NB4 (cell line): ENCODE measurements around the gene TACR3.
"Not testable (repeated sequence)": the region's sequence is repeated elsewhere in the genome, so short reads cannot be mapped to it uniquely, and the experiment has no call there.

Source experiments
- DNase-seq: peaks from one replicate; pipeline ENCODE4 v3.0.0; 2010; ENCODE audit warnings: low read depth
- H3K4me3 ChIP-seq: one replicate; pipeline ENCODE4 v1.5.1; 2011; ENCODE audit warnings: mild to moderate bottlenecking, low read depth, low read length, moderate library complexity
- MAX ChIP-seq: IDR thresholded peaks from 2 replicates; pipeline ENCODE4 v1.6.1; 2011; ENCODE audit warnings: low read depth, low read length
- MYC ChIP-seq: IDR thresholded peaks from 2 replicates; pipeline ENCODE4 v1.6.1; 2011; ENCODE audit warnings: low read depth, low read length
- POLR2A ChIP-seq: IDR thresholded peaks from 2 replicates; pipeline ENCODE4 v1.6.1; 2011; ENCODE audit warnings: mild to moderate bottlenecking; ENCODE audit not compliant: insufficient read length; ENCODE audit errors: extremely low read depth
- TF ChIP-seq, protein P1 (sequence below): IDR thresholded peaks from one replicate; pipeline ENCODE4 v1.5.1; 2012; ENCODE audit warnings: low read depth, low read length

The TACR3 gene

GRCh38 chr4:103648541-103648940 is 71.2 kb downstream of the TACR3 start:
- H3K4me3 ChIP-seq, result no peak overlapping the region
- DNase-seq, result no peak
- TF ChIP-seq MAX (no peak), POLR2A (no peak), MYC (no peak)
- TF ChIP-seq, protein P1, sequence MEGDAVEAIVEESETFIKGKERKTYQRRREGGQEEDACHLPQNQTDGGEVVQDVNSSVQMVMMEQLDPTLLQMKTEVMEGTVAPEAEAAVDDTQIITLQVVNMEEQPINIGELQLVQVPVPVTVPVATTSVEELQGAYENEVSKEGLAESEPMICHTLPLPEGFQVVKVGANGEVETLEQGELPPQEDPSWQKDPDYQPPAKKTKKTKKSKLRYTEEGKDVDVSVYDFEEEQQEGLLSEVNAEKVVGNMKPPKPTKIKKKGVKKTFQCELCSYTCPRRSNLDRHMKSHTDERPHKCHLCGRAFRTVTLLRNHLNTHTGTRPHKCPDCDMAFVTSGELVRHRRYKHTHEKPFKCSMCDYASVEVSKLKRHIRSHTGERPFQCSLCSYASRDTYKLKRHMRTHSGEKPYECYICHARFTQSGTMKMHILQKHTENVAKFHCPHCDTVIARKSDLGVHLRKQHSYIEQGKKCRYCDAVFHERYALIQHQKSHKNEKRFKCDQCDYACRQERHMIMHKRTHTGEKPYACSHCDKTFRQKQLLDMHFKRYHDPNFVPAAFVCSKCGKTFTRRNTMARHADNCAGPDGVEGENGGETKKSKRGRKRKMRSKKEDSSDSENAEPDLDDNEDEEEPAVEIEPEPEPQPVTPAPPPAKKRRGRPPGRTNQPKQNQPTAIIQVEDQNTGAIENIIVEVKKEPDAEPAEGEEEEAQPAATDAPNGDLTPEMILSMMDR, result no peak

DNA sequence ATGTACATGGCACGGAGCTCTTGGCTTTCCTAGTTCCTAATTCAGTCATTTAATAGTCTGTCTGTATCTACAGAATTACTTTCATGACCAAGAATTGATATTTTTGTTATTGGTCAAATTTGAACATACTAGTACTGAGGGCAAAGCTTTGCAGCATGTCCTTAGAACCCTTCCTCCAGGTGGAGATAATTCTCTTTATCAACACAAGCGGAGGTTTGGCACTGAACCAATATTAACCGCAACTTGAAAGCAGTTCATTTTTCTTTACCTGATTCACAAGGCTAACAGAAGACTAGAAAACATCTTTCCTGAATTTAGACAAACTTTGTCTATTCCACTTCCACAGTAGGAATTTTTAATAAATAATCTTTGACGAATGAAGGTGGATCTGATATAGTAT is 73.8 kb downstream of the TACR3 start:
- no peak overlapping the region for H3K4me3 ChIP-seq
- TF ChIP-seq POLR2A, result no peak
- TF ChIP-seq MYC, result no peak
- TF ChIP-seq, protein P1, result no peak
- no peak for TF ChIP-seq MAX
- no peak for DNase-seq

DNA sequence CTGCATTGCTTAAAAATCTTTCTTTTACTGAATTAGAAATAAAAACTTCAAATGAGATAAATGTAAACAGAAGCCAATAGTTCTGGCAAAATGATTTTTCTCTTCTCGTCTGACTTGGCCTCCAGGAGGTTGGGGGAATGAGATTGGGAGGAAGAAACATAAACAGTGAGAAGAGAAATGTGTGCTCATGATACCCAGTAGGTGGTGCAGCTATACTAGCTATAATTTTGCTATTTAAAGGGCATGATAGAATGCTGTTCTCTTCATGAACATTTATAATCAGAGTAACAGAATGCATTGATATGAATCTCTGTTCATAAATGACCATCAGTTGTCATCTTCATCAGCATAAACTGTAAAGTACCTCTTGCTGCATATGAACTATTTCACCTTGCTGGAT is 85.5 kb downstream of the TACR3 start:
- peak; percentile 4 for DNase-seq
- TF ChIP-seq, protein P1, result no peak
- TF ChIP-seq POLR2A (no peak), MYC (no peak), MAX (no peak)
- H3K4me3 ChIP-seq, result no peak overlapping the region

- H3K4me3 ChIP-seq, result no peak overlapping the region
- DNase-seq, result no peak
- TF ChIP-seq MYC, result no peak
- TF ChIP-seq, protein P1, result no peak
- no peak for TF ChIP-seq MAX
- TF ChIP-seq POLR2A, result no peak
Measured at GRCh38 chr4:103626296-103626695, 93.5 kb downstream of the TACR3 start.

- TF ChIP-seq, protein P1, result no peak
- no peak for TF ChIP-seq MAX
- no peak for TF ChIP-seq MYC
- no peak for TF ChIP-seq POLR2A
Measured at GRCh38 chr4:103591841-103592240, 127.9 kb downstream of the TACR3 start.

DNA sequence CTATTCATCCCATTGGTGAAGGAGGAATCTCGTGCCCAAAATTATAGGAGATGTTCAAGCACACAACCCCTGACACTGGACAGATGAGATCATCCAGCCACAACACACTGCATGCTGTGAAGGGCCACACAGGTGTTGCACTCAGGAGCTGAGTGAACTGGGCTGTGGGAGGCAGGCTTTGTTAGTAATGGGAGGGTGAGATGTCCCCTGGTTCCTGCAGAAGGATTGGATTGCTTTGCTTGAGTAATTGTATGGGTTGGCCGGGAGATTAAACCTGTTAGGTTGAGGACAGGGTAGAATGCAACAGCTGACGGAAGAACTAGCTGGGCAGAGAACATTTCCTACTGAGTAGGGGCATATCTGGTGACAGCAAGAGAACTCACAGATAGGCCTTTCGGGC is 152.2 kb downstream of the TACR3 start:
- no peak for DNase-seq

More at GRCh38 chr4:103591841-103592240, 127.9 kb downstream of the TACR3 start:
- no peak overlapping the region for H3K4me3 ChIP-seq
- no peak for DNase-seq

GRCh38 chr4:103559178-103559577 is 160.6 kb downstream of the TACR3 start:
- H3K4me3 ChIP-seq, DNase-seq: not testable (repeated sequence)

More for the DNA sequence above, 152.2 kb downstream of the TACR3 start:
- no peak overlapping the region for H3K4me3 ChIP-seq
- TF ChIP-seq MYC, result no peak
- TF ChIP-seq, protein P1, result no peak
- TF ChIP-seq MAX, result no peak
- no peak for TF ChIP-seq POLR2A
